HG03521 (cell line): ENCODE results near the gene PSMD6.

Source experiments
- ATAC-seq: cut with Tn5 transposase; IDR thresholded peaks from one replicate; pipeline ENCODE4 v1.9.1; 2021; ENCODE audit warnings: mild to moderate bottlenecking, moderate library complexity; ENCODE audit not compliant: unreplicated experiment

PSMD6 gene

DNA sequence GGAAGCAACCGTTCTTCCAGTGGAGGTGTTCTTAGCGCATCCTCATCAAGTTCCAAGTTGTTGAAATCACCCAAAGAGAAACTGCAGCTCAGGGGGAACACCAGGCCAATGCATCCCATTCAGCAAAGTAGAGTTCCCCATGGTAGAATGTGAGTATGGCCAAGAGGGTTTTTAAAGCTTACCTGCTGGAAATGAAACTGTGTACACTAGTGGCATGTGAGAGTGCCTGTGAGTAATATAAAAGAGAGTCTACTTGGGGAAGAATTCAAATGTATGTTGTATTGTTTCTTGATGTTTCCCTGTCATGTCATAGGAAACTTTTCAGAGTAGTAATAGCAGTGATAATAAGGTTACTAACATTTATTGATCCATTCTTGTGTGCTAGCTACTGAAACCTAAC lies 43.3 kb downstream of the PSMD6 start:
- no peak for ATAC-seq

DNA sequence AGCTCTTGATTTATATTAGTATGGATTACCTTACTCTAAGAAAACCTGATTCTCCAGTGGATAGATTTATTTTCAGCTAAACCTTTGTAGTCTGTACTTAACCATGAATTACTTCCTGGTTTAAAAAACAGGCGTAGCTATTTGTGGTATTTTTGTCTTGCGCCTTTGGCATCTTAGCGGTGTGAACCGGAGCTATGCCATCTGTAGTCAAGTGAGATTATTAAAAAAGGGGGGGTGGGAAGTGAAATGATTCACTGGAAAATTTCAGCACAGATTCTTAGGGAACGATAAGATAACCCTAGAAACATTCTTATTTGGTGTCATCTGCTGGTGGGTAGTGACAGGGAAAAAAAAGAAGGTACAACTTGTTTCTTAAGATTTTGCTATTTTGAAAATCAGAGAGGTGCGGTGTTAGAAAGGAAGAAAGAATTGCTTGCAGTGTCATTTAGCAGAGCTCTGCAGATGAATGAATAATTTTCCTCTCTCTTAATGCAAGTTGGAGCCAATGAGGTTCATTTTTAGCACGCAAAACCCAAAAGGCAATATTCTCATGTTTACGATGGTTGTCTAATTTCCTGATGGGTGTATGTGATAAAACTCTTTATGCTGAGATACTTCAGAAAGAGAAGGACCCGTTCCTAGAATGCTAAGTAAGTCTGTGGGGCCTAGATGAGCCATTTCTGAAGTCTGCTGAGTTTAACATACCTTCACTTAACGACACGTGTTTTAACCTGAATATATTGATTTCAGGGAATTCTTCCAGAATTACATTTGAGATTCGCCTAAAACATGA lies 44.0 kb downstream of the PSMD6 start:
- ATAC-seq: no peak

DNA sequence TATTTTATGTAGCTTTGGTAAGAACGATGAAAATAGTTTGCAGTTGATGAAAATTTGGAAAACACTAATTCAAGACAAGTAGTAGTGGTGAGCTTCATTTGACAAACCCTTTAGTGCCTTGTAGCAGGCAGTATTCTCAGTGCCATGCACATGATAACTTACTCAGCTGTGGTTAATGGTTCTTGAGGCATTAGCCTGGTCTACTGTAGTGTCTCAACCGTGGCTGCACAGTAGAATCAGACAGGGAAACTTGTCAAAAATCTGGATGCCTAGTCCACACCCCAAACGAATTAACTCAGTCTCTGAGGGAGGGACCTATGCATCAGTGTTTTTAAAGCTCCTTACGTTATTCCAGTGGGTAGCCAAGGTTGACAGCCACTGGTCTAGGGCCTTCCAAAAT lies 45.4 kb downstream of the PSMD6 start:
- ATAC-seq: no peak

DNA sequence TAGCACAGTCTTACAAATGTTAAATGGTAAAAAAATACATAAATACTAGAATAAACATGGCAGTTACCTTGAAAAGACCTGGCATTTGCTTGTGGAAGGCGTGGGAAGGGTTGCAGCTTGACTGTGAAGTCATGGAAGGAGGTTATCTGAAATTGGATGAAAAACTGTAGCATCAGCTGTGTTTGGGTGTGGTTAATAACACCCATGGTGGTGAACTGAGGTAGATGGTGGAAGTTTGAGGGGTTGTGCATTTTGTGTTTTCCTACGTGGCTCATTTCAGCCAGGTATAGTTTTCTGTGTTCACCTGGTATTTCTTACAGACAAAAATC lies 46.5 kb downstream of the PSMD6 start:
- no peak for ATAC-seq

DNA sequence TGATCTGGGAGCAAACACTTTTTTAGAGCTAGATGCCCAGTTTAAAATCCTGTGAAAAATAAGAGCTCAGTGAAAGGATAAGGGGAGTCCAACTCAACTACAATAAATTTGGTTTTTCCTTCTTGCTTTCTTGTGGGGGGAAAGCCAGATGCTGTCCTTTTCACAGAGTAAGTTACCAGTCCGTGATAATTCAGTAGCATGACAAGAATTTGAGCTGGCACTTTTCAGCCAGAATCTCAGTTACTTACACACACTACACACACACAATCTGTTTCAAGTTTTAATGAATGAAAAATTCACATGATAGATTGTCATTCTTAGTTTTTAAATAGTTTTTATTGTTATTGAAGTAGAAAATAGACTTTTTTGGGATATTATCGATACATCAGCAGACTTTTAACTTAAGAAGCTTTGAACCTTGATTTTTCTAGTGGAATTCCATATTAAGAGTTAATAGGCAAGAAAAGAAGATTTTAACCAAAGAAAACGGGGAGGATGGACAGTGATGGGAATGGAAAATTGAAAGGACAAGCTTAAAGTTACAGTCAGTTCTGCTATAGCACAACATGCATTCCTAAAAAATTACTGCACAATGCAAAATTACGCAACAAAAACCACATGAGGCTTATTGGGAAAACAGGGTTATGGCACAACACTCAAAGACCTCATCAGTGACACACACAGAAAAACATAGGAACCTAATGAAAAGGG lies 47.0 kb downstream of the PSMD6 start:
- ATAC-seq: no peak

DNA sequence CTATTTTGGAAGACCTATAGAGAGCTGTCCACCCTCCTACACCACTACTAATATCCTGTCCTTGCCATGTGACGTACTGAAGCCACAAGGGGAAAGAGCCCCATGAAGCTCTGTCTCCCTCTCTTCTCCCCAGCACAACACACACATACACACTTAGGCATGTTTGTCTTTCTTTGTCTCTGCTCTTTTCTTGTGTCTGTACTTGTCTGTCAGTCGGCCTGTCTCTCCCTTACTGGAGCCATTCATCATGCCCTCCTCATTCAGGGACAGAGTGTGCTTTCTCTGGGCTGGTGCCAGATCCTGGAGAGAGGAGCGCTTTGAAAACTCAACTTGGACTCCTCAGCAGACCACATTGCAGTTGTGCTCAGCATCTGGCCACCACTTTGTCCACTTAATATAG lies 47.6 kb downstream of the PSMD6 start:
- no peak for ATAC-seq

DNA sequence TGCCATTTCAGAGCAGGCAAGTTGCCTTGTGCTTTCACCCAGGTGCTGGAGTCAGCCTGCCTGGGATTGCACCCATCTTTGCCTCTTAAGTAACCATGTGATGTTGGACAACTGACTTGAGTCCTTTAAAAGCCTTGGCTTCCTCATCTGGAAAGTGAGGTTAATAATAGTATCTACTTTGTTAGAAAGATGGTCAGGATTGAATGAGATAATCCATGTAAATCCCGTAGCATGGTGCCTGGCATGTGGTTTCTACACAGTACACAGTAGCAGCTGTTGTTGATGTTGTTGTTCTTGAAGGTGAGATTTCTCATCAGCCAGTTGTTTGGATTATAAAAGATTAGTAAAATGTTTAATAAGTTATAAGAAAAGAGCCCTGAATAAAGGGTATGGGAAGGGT lies 48.8 kb downstream of the PSMD6 start:
- no peak for ATAC-seq

DNA sequence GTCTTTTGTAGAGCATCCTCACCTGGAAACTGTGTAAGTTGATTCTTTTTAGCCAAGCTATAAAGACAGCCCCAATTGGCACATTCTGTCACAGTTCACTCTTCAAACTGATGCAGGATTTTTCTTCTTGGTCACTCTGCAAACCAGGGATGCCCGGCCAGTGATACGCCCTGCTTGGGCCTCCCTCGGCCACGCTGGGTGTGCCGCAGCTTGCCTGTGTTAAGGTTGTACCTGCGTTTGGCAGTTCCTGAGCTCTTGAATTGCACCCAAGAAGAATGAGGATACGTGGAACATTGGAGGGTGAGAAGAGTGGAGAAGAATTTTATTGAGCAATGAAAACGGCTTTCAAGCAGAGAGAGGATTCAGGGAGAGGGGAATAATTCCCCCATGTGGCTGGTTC lies 49.9 kb downstream of the PSMD6 start:
- ATAC-seq: no peak

DNA sequence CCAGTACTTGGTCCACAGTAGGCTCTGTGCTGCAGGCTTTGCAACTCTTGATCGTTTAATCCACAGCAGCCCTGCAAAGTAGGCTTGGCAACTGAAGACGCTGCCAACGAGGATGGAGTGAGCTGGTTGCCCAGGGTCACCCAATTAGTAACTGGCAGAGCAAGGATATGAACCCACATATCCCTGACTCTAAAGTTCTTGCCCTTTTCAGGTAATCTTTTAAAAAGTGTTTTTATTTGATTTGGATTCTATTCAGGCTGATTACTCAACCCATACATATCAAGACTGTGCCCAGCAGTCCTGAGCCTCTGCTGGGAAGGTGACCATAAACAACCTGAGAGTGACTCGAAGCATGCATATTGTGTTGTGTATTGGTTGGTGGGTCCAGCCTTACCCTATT lies 50.3 kb downstream of the PSMD6 start:
- no peak for ATAC-seq

DNA sequence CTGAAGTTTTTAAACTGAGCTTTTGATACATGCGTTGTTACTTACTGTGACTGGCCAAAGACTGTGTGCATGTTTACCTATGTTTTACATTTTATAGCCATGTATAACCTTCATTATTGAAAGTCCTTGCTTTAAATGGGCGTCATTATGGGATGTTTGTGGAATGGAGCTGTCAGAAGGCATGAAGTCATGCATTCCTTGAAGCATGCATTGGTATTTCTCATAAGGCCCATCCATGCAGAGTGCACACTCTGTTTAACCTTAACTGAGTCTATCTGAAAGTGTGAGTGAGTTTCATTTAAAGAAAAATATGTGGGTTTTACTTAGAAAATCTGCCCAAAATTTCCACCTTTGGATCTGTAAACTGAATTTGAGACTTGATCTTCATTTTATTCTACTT lies 51.1 kb downstream of the PSMD6 start:
- ATAC-seq: no peak

DNA sequence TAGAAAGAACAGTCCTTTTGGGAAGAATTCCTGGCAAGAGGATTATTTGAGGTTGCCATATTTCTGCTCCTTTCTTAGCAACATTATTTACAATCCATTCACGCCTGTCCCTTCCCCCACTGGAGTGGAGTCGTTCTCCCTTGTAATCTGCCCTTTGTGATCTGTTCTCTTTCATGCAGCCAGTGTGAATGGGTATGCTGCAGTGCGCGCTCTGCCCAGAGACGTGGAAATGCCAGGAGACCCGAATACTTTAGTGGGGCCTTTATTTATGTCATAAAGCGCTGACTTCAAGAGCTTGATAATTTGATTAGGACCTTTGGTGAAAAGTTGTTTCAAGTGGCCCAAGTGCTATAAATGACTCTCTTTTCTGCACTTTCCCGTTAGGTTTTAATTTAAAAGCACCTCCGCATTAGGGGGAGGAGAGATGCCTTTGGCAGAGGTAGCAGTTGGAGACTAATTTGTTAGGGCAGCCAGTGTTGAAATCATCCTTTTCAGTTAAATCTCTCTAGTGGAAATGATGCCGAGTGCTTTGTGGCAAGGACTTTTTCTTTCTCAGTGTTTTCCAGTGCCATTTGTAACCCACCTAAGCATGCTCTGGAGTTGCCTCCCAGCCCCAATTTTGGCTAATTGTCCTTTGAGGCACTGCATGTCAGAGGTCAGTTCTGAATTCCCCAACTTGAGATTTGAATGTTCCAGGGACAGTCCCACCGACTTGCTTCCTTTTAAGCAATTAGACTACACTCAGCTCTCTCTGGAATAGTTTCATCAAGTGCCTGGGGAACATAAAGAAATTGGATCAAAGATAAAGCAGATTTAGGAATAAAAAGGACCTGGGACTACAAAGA lies 52.4 kb downstream of the PSMD6 start:
- ATAC-seq: no peak

DNA sequence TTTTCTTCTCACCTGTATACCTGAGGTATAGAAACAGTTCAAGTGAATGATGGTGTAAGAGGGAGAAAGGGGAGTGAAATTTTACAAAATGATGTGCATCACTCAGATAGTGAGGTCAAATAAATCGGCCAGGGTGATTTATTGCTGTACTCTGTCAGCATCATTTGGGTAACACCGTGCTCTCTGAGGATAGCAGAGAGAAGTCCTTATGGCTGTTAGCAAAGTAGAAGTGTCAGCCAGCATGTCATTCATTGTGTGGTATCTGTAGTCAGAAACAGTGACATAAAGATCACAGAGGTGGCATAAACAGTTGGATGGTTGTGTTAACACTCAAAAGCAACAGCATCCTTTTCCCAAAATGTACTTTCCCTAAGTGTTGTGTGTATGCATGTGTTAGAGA lies 53.4 kb downstream of the PSMD6 start:
- ATAC-seq: no peak

DNA sequence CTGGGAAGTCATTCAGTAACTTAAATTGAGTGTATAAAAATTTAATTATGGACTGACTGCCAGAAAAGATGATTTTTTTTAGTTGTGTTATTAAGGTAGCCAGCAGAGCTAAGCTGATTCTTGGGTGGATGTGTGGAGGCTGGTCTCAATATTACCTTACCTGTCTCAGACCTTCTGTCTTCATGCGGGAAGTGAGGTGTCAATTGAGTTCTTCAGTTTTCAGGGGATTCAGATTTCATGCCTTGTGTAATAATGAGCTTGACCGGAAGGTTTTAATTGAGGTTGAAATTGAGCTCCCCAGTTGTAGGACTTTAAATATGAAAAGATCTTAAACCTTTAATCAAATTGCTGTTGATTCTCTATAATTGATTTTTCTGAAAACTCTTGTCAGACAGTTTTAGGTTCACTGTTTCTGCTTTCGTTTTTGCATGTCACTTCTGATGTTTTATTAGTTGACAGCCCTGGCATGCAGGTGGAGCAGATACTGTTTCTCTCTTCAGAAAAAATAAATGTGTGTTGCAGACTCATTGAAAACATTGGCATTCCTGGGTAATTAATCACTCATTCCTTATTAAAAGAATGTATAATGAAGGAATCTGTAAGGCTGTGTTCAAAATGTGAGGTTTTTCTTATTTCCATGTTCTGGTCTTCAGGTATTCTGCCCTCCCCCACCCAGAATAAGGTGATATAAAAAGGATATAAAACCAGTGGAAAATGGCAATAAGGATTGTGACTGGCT lies 54.5 kb downstream of the PSMD6 start:
- ATAC-seq: peak; percentile 27

DNA sequence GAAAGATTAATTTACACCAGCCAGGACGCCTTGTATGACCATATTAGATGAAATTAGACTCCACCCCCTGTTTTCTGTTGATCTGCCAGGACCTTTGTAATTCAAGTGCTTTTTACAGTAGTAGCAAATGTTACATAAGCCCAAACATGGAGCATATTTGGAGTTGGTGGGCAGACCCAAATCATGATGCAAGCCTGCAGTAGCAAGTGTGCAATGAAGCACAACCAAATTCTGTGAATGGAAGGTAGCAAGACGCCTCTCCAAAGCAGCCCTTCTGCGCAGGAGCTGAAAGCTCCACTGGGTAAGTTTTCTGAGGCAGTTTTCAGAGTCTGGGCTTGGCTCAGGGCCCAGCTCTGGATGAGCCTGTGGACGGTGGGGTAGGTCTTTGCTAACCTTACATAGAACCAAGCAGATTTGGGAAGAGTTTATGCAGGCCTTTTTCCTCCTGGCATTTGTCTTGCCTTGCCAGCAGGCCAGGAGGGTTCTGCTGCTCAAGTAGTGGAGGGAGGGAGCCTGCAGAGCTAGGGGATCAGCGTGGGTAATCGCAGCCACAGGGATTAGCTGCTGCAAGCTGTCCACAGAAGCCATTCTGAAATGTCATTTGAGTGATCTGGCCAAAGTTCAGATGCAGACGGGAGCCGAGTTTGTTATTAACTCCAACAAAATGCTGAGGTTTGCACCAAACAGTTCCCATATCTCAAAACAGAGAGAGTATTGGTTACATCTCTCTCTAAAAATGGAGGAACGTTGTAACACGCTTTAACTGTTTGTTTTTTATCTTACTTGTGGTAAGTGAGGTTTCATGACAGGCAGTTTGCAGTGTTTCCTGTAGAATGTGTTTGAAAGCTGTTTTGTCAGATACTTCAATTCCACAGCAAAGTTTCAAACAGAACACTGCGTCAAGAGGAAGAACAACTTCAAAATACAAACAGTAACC lies 55.4 kb downstream of the PSMD6 start:
- ATAC-seq: peak; percentile 47

DNA sequence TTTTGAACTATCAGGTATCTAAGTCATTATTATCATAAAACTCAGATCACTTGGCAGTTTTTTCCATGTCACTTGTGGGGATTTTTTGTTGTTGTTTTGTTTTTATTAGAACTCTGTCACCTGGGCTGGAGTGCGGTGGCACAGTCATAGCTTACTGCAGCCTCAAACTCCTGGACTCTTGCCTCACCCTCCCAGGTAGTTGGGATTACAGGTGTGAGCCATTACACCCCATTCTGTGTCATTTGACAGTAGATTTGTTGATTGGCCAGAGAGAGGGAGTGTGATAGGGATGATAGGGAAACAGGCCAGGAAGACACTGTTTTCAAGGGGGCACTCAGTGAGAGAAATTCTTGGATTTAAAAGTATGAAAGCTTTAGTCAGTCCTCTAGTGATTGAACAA lies 56.4 kb downstream of the PSMD6 start:
- ATAC-seq: no peak

DNA sequence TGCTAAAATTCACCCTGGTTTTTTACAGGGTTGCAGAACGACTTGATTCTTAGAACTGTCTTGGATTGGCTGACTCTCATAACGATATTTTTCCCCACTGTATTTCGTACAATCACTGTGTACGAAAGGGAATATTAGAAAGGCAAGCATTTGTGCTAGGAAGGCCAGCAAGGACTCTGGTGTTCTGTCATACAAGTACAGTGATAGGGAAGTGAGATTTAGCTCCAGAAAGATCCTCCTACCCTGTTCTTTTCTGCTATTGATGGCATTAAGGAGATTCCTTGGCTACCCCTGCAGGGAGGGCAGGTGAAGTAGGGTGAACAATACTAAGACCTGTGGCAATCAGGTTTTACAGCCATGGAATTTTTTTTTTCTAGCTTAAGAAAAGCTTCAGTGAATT lies 57.3 kb downstream of the PSMD6 start:
- no peak for ATAC-seq

DNA sequence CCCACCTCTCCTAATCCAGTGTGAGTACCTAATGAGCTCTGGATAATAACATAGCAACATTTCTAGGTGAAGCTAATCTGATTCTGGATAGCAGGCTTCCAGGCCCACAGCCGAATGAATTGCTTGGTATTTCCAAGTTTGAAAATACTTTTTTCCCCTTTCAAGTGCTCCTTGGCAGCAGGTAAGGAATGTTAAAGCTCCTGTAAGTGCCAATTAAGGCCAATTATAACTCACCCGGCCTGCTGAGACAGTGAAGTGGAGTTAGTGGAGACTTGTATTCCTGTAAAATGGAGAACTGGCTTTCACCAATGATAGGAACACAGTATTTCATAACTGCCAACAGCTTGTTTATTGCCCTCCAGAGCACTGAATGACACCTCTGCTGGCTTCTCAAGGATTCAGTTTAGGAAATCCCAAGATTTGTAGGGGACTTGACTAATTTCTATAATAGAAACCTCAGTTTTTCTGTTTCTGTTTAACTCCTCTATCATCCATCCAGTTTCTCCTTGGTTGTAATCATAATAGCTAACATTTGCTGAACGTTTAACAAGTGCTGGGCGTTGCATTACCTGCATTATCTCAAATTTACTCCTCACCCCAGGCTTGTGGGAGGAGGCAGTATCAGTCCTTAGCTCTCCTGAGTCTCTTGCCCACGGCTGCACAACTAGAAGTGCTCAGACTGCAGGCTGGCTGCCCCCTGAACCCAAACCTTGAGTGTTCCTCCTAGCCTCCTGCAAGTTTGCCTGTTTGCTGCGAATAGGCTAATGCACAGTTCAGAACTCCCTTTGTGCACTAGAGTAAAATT lies 58.4 kb downstream of the PSMD6 start:
- ATAC-seq: no peak

DNA sequence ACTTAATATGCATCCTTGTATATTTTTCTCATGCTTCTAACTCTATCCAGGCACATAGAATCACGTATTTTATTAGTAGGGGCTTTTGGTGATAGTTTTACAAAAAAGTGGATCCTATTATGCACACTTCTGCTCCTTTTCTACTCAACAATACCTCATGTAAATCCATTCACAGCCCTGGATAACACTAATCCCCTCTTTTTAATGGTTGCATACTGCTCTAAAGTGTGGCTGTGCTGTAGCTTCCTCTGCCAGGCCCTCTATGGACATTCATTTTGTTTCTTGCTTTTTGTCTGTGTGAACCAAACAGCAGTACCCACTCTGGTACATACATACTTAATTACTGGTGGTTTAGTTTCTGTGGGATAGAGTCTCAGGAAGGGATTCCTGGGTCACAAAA lies 59.8 kb downstream of the PSMD6 start:
- no peak for ATAC-seq

DNA sequence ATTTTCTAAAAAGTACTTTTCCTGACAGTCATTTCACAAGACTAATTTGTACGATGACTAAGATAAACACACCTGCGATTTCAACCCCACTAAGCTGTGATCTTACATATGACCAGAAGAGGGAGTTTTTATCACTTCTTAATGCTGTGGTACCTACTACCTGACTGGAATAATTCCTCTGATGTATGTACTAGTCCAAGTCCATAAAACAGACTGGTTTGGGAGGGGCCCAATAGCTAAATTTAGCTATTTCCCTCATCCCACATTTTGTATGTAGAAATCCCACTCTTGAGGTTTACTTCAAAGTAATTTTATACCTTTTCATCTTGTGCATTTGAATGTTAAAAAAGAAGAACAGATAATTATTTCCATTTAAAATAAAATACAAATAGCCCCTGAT lies 61.4 kb downstream of the PSMD6 start:
- peak; percentile 75 for ATAC-seq
